HepG2 (cell line): ENCODE data around the gene SLC2A5. TPM values are rescaled to one million over a fixed set of nuclear protein-coding genes. Genes with fewer than 3 reads are reported as not detected.

ENCODE experiments used
- AKAP8 ChIP-seq: sonication (generic); formaldehyde crosslinking; IDR thresholded peaks from 2 replicates; pipeline ENCODE4 v1.5.1; 2020; ENCODE audit warnings: mild to moderate bottlenecking, missing genetic modification reagents
- ARNT ChIP-seq: fragments of 450-650 bp; IDR thresholded peaks from 2 replicates; pipeline ENCODE4 v1.6.1; 2017
- CSRNP2 ChIP-seq: sonication (generic); formaldehyde crosslinking; conservative IDR thresholded peaks from 2 replicates; pipeline ENCODE4 v1.8.0; 2022; ENCODE audit warnings: low read depth, missing genetic modification reagents
- EHMT2 ChIP-seq: fragments of 200-600 bp; sonication (generic); IDR thresholded peaks from 2 replicates; pipeline ENCODE4 v1.7.0; 2017; ENCODE audit warnings: antibody characterized with exemption, low read depth, low read length, borderline replicate concordance
- FOXP4 ChIP-seq: sonication (generic); formaldehyde crosslinking; IDR thresholded peaks from 2 replicates; pipeline ENCODE4 v1.4.0; 2020; ENCODE audit warnings: missing genetic modification reagents
- GABPA ChIP-seq, 2 experiments: IDR thresholded peaks; 2 replicates each; pipeline ENCODE4 v1.6.1; 2011 to 2016; ENCODE audit warnings: low read depth in 2 of 2, low read length in 1 of 2, missing biosample characterization in 1 of 2, missing genetic modification characterization in 1 of 2
- GATAD2A ChIP-seq: IDR thresholded peaks from 2 replicates; pipeline ENCODE4 v1.6.1; 2016
- HES4 ChIP-seq: sonication (generic); formaldehyde crosslinking; IDR thresholded peaks from 2 replicates; pipeline ENCODE4 v1.9.0; 2021; ENCODE audit warnings: mild to moderate bottlenecking, missing genetic modification reagents, borderline replicate concordance
- KAT7 ChIP-seq: IDR thresholded peaks from 2 replicates; pipeline ENCODE4 v1.6.1; 2018; ENCODE audit warnings: borderline replicate concordance, missing compliant biosample characterization
- KDM2A ChIP-seq: sonication (generic); formaldehyde crosslinking; IDR thresholded peaks from 2 replicates; pipeline ENCODE4 v1.4.0; 2020; ENCODE audit warnings: low read depth, missing genetic modification reagents, borderline replicate concordance
- KDM6A ChIP-seq: IDR thresholded peaks from 2 replicates; pipeline ENCODE4 v1.6.1; 2016; ENCODE audit warnings: low read depth
- PRDM10 ChIP-seq: sonication (generic); formaldehyde crosslinking; IDR thresholded peaks from 2 replicates; pipeline ENCODE4 v1.4.0; 2020; ENCODE audit warnings: low read depth, missing genetic modification reagents
- SNAPC2 ChIP-seq: sonication (generic); formaldehyde crosslinking; IDR thresholded peaks from 2 replicates; pipeline ENCODE4 v1.8.1; 2022; ENCODE audit warnings: mild to moderate bottlenecking, missing genetic modification reagents
- SP1 ChIP-seq, 2 experiments: fragments of 450-650 bp in 1 of 2; sonication (generic) in 1 of 2; formaldehyde crosslinking in 1 of 2; IDR thresholded peaks; 2 replicates each; pipeline versions ENCODE4 v1.4.0 to v1.6.1; 2016 to 2020; ENCODE audit warnings: missing genetic modification reagents in 1 of 2
- SYNCRIP ChIP-seq: fragments of 200-400 bp; formaldehyde crosslinking; IDR thresholded peaks from 2 replicates; pipeline ENCODE4 v1.6.1; 2018; ENCODE audit warnings: mild to moderate bottlenecking, low read depth, low read length; ENCODE audit not compliant: insufficient read depth
- THRA ChIP-seq: sonication (generic); formaldehyde crosslinking; IDR thresholded peaks from 2 replicates; pipeline ENCODE4 v1.4.0; 2020; ENCODE audit warnings: missing genetic modification reagents, borderline replicate concordance
- TP53 ChIP-seq: sonication (generic); formaldehyde crosslinking; conservative IDR thresholded peaks from 2 replicates; pipeline ENCODE4 v1.4.0; 2020; ENCODE audit warnings: missing genetic modification reagents
- U2AF1 ChIP-seq: fragments of 200-400 bp; formaldehyde crosslinking; optimal IDR thresholded peaks from 2 replicates; pipeline ENCODE3; 2017; ENCODE audit warnings: mild to moderate bottlenecking, low read depth, low read length
- ZNF446 ChIP-seq: sonication (generic); formaldehyde crosslinking; IDR thresholded peaks from 2 replicates; pipeline ENCODE4 v1.5.0; 2020; ENCODE audit warnings: mild to moderate bottlenecking, missing genetic modification reagents
- ZNF547 ChIP-seq: sonication (generic); formaldehyde crosslinking; IDR thresholded peaks from 2 replicates; pipeline ENCODE4 v1.5.1; 2020; ENCODE audit warnings: mild to moderate bottlenecking, missing genetic modification reagents
- ZNF678 ChIP-seq: sonication (generic); formaldehyde crosslinking; IDR thresholded peaks from 2 replicates; pipeline ENCODE4 v1.4.0; 2020; ENCODE audit warnings: mild to moderate bottlenecking, missing genetic modification reagents
- ZNF790 ChIP-seq: sonication (generic); formaldehyde crosslinking; IDR thresholded peaks from 2 replicates; pipeline ENCODE4 v1.8.0; 2022; ENCODE audit warnings: missing genetic modification reagents, mild to moderate bottlenecking, borderline replicate concordance
- polyA plus RNA-seq, 8 experiments: library from polyadenylated mRNA; depleted of rRNA in 3 of 8; stranded (reverse) in 7 of 8; unstranded in 1 of 8; fragments of >200 nt; fragmentation: Illumina TruSeq in 4 of 8; extraction: Trizol in 4 of 8; gene quantifications; 2 replicates each; pipeline versions ENCODE4 v1.2.1 to v1.2.3, GENCODE V29; 2011 to 2016; ENCODE audit warnings: low read depth in 4 of 8, missing spikeins in 1 of 8, mixed read lengths in 1 of 8; ENCODE audit not compliant: insufficient read depth in 1 of 8
- total RNA-seq, 5 experiments: library from RNA; depleted of rRNA; stranded (reverse); fragments of >200 nt; fragmentation: Illumina TruSeq; extraction: Trizol; gene quantifications; 2 replicates each; pipeline ENCODE4 v1.2.3, GENCODE V29; 2016; ENCODE audit warnings: low read depth in 1 of 5

Gene SLC2A5
- total and polyA plus RNA-seq, 2 of the 13 experiments (the other 11 are each of a cell fraction or from before 2014, with no cell fraction given) = 0.04 to 0.54 TPM

- TF ChIP-seq ZNF446 (no peak), KDM6A (CRISPR knock-in tag) (0 out of 2 replicates have a peak, but pooled peaks have one; percentile 11), GATAD2A (CRISPR knock-in tag) (peak; percentile 81), CSRNP2 (CRISPR knock-in tag) (no peak), FOXP4 (peak; percentile 84), ZNF790 (no peak), TP53 (CRISPR knock-in tag) (no peak), EHMT2 (no peak), GABPA (IDR thresholded peaks at IDR 0.05; ENCODE audit: low read depth, low read length) (no peak), GABPA (CRISPR knock-in tag; IDR thresholded peaks at IDR 0.05; ENCODE audit: low read depth) (peak; percentile 35; the same call in 1 of the 2 replicates), SNAPC2 (CRISPR knock-in tag) (no peak), THRA (CRISPR knock-in tag) (peak; percentile 48; the same call in 1 of the 2 replicates), ARNT (no peak), PRDM10 (CRISPR knock-in tag) (0 out of 2 replicates have a peak, but pooled peaks have one; percentile 23), KAT7 (no peak), AKAP8 (0 out of 2 replicates have a peak, but pooled peaks have one; percentile 34), U2AF1 (no peak), SP1 (IDR thresholded peaks at IDR 0.05) (no peak), SP1 (CRISPR knock-in tag; IDR thresholded peaks at IDR 0.05) (no peak), ZNF678 (CRISPR knock-in tag) (no peak), KDM2A (CRISPR knock-in tag) (0 out of 2 replicates have a peak, but pooled peaks have one; percentile 70), ZNF547 (CRISPR knock-in tag) (no peak), HES4 (CRISPR knock-in tag) (no peak), SYNCRIP (no peak)
These were observed 31.1 kb upstream of the SLC2A5 start (continued) for GRCh38 chr1:9100471-9101043.
